Measurements from ENCODE around the gene H3-3A.

Gene H3-3A

GRCh38 chr1:226111098-226111882, 48.8 kb downstream of the H3-3A start:
- Histone ChIP-seq H3K27ac (ENCODE audit: low read length) (peak overlapping the region; percentile 83), H2AFZ (ENCODE audit: low read length) (peak overlapping the region; percentile 86)

DNA sequence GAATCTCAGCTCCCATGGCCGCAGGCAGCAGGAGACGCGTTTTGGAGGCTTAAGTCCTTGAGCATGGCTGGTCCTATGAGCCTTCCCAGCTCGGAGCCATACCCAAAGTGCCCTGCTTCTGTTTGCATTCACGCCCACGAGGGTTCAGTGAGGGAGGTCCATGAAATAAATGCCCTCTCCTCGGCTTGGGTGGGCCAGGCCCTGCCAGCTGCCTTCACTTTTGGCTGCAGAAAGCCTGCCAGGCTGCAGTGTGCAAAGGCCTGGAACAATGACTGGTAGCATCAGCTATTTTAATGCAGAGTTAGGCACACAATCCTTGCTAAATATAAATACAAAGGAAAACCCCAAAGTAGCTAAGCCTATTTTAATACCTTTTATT, 49.4 kb downstream of the H3-3A start:
- no peaks in the 10 kb centered on the region for H3K9me2 ChIP-seq (replicated peaks; ENCODE audit: insufficient read depth, low read length)
- H3K4me3 ChIP-seq (ENCODE audit: low read length), result peak overlapping the region; percentile 84
- H3K79me2 ChIP-seq (ENCODE audit: low read length), result no peaks in the 10 kb centered on the region
- TF ChIP-seq EZH2 (optimal IDR thresholded peaks at IDR 0.05; ENCODE audit: low read depth, low read length), result no peak
- no peak for TF ChIP-seq CTCF (IDR thresholded peaks at IDR 0.05; ENCODE audit: low read length)
- TF ChIP-seq EZH2phosphoT487 (IDR thresholded peaks at IDR 0.05; ENCODE audit: low read length), result no peak
- H3K9ac ChIP-seq (ENCODE audit: low read length), result peak overlapping the region; percentile 96
- H3K27ac ChIP-seq (ENCODE audit: low read length), result peak overlapping the region; percentile 83
- peaks cover 39% of the 10 kb centered on the region for H3K4me1 ChIP-seq (ENCODE audit: low read length)
- H3K9me3 ChIP-seq (replicated peaks; ENCODE audit: insufficient read depth, low read length), result no peaks in the 10 kb centered on the region
- no peaks in the 10 kb centered on the region for H4K20me1 ChIP-seq (ENCODE audit: insufficient read depth, low read length)
- H3K36me3 ChIP-seq (replicated peaks; ENCODE audit: insufficient read depth, low read length), result no peaks in the 10 kb centered on the region
- no peaks in the 10 kb centered on the region for H3K27me3 ChIP-seq (replicated peaks; ENCODE audit: insufficient read depth, low read length)
- peak; percentile 44 for DNase-seq
- H2AFZ ChIP-seq (ENCODE audit: low read length), result peak overlapping the region; percentile 37
- H3K4me2 ChIP-seq (ENCODE audit: low read depth, low read length), result peak overlapping the region; percentile 91
- peaks cover 52% of the 10 kb centered on the region for H3F3A ChIP-seq (ENCODE audit: insufficient read depth, low read length)

More at GRCh38 chr1:226111098-226111882, 48.8 kb downstream of the H3-3A start:
- no peaks in the 10 kb centered on the region for H4K20me1 ChIP-seq (ENCODE audit: insufficient read depth, low read length)
- H3K9me3 ChIP-seq (replicated peaks; ENCODE audit: insufficient read depth, low read length), result no peaks in the 10 kb centered on the region
- H3K36me3 ChIP-seq (replicated peaks; ENCODE audit: insufficient read depth, low read length), result no peaks in the 10 kb centered on the region
- peak overlapping the region; percentile 84 for H3K4me3 ChIP-seq (ENCODE audit: low read length)
- no peaks in the 10 kb centered on the region for H3K27me3 ChIP-seq (replicated peaks; ENCODE audit: insufficient read depth, low read length)
- DNase-seq, result peak; percentile 86
- H3K9ac ChIP-seq (ENCODE audit: low read length), result peak overlapping the region; percentile 96
- H3K9me2 ChIP-seq (replicated peaks; ENCODE audit: insufficient read depth, low read length), result no peaks in the 10 kb centered on the region
- peaks cover 52% of the 10 kb centered on the region for H3F3A ChIP-seq (ENCODE audit: insufficient read depth, low read length)
- TF ChIP-seq CTCF (IDR thresholded peaks at IDR 0.05; ENCODE audit: low read length), result no peak
- TF ChIP-seq EZH2phosphoT487 (IDR thresholded peaks at IDR 0.05; ENCODE audit: low read length), result no peak
- TF ChIP-seq EZH2 (optimal IDR thresholded peaks at IDR 0.05; ENCODE audit: low read depth, low read length), result no peak
- H3K4me1 ChIP-seq (ENCODE audit: low read length), result peaks cover 39% of the 10 kb centered on the region
- H3K79me2 ChIP-seq (ENCODE audit: low read length), result no peaks in the 10 kb centered on the region
- H3K4me2 ChIP-seq (ENCODE audit: low read depth, low read length), result peak overlapping the region; percentile 91

GRCh38 chr1:226112626-226113025, 50.1 kb downstream of the H3-3A start:
- Histone ChIP-seq H4K20me1 (ENCODE audit: insufficient read depth, low read length) (no peaks in the 10 kb centered on the region), H3K79me2 (ENCODE audit: low read length) (no peaks in the 10 kb centered on the region), H3K27me3 (replicated peaks; ENCODE audit: insufficient read depth, low read length) (no peaks in the 10 kb centered on the region), H3K4me2 (ENCODE audit: low read depth, low read length) (peak overlapping the region; percentile 91), H2AFZ (ENCODE audit: low read length) (peak overlapping the region; percentile 37), H3K9me2 (replicated peaks; ENCODE audit: insufficient read depth, low read length) (no peaks in the 10 kb centered on the region), H3K9ac (ENCODE audit: low read length) (peak overlapping the region; percentile 96; the same call in 1 of the 2 replicates), H3K4me1 (ENCODE audit: low read length) (peaks cover 34% of the 10 kb centered on the region), H3K27ac (ENCODE audit: low read length) (peak overlapping the region; percentile 83), H3K9me3 (replicated peaks; ENCODE audit: insufficient read depth, low read length) (no peaks in the 10 kb centered on the region), H3F3A (ENCODE audit: insufficient read depth, low read length) (peaks cover 46% of the 10 kb centered on the region), H3K36me3 (replicated peaks; ENCODE audit: insufficient read depth, low read length) (no peaks in the 10 kb centered on the region), H3K4me3 (ENCODE audit: low read length) (peak overlapping the region; percentile 84; the same call in 1 of the 2 replicates)
- no peak for DNase-seq
- TF ChIP-seq EZH2phosphoT487 (IDR thresholded peaks at IDR 0.05; ENCODE audit: low read length) (no peak), CTCF (IDR thresholded peaks at IDR 0.05; ENCODE audit: low read length) (peak; percentile 36)
